Vagina (tissue), 2 donors: ENCODE measurements around the gene CKLF.

Source experiments
- CTCF ChIP-seq, 3 experiments: fragments of 450-650 bp in 2 of 3; fragments of 200-600 bp in 1 of 3; sonication (generic) in 1 of 3; IDR thresholded peaks; one replicate each; pipeline ENCODE4 v1.5.1; 2017 to 2019; ENCODE audit warnings: antibody characterized with exemption in 3 of 3, mild to moderate bottlenecking in 2 of 3, moderate library complexity in 2 of 3
- POLR2A ChIP-seq, 2 donors: fragments of 450-650 bp; IDR thresholded peaks; one replicate each; pipeline ENCODE4 v1.6.1; 2017; ENCODE audit warnings: antibody characterized with exemption in 2 of 2, mild to moderate bottlenecking in 2 of 2, moderate library complexity in 2 of 2
- POLR2AphosphoS5 ChIP-seq, 2 donors: sonication (generic); formaldehyde crosslinking; IDR thresholded peaks; one replicate each; pipeline ENCODE4 v1.9.0; 2017; ENCODE audit warnings: antibody characterized with exemption in 2 of 2, mild to moderate bottlenecking in 2 of 2, low read depth in 1 of 2; ENCODE audit not compliant: insufficient read depth in 1 of 2

DNA sequence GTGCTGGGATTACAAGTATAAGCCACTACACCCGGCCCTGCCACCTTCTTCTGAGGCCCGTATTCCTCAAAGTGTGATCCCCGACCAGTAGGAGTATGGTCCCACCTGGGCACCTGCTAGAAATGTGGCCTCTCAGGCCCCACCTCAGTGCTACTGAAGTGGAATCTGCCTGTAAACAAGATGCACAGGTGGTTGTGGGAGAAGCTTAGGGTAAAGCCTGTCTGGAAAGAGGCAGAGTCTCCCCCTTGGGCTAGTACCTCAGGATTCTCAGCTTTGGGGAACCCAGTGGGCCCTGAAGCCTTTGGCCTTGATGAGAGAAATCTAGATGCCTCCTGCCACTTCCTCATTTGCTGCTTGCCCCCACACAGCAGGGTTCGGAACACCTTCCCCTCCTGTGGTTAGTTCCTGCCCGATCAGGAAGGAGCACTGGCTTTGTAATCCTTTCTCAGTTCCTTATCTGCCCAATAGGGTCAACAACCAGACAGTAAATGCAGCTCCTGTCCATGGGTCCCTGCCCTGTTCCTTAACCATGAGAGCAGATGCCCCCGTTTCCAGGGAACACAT is 27.7 kb upstream of the CKLF start:
- TF ChIP-seq CTCF (IDR thresholded peaks at IDR 0.05), result no peak
- TF ChIP-seq POLR2A (IDR thresholded peaks at IDR 0.05), result no peak
- TF ChIP-seq POLR2AphosphoS5 (IDR thresholded peaks at IDR 0.05; ENCODE audit: insufficient read depth in 1 of 2, low read depth in 1 of 2), result no peak
